ENCODE results near the gene CLDN18.

- TF ChIP-seq CTCF (conservative IDR thresholded peaks at IDR 0.05) (no peak), EZH2 (IDR thresholded peaks at IDR 0.05; ENCODE audit: low read depth) (no peak)
Observed at GRCh38 chr3:138063416-138063815, 53.5 kb downstream of the CLDN18 start.
